IPS DF 4.7 (cell line): ENCODE data around the gene OSBPL5.
A peak's percentile ranks its signal among the peaks of the same experiment; 100 is the strongest.

Experiments used
- DNase-seq: peaks from one replicate; pipeline ENCODE4 v3.0.0-alpha.2; 2013; ENCODE audit warnings: low spot score; ENCODE audit errors: extremely low read depth

Gene OSBPL5

DNA sequence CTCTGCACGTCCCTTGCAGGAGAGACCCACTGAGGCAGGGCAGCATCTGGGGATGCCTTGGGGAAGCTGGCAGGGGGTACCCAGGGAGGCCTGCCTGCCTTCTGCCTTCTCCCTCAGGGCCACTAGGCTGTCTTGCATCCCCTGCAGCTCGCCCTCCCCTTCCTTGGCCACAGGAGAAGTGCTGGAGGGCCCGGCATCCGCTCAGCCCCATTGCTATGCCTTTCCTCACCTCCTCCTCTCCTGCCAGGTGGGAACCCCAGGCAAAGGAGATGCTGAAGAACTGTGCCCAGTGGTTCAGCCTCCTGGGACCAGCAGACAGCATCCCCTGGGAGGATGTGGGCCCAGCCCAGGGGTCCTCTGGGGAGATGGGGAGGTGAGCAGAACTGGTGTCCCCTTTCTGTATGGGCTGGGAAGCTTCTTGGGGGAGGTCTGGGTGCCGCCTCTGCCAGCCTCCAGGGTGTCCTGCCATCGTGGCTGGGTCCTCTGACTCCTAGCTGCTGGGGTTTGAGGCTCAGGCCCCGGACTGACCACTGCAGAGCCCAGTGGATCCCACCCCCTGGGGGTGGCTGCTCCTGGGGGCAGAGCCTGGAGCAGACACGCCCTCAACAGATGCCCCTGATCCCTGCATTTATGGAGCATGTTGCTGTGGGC lies 32.9 kb upstream of the OSBPL5 start:
- DNase-seq: no peak

DNA sequence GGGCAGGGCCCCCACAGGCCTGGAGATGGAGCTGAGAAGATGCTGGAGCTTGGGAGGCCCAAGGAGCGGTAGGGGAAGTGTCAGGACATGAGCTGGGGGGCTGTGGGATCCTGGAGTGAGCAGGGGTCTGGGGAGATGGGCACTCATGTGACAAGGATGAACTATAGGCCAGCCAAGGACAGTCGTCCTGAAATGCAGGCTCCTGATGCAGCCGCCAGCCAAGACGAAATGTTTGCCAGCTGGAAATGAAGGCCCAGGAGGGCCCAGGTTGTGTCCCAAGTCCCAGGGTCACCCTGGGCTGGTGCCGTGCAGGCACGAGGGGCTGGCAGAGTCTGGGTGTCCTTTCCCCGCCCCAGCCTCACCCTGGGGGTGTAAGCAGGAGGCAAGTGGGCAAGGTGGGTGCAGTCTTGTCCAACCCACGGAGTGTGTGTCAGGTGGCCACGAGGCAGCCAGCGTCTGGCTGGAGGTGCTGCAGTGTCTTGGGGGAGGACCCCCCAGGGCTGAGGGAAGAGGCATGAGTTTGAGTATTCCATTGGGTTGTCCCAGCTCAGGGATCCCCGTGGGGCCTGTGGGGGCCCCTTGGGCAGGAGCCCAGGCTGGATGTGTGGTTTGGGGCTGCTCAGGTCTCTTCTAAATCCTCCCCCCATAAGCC lies 32.1 kb upstream of the OSBPL5 start:
- no peak for DNase-seq

DNA sequence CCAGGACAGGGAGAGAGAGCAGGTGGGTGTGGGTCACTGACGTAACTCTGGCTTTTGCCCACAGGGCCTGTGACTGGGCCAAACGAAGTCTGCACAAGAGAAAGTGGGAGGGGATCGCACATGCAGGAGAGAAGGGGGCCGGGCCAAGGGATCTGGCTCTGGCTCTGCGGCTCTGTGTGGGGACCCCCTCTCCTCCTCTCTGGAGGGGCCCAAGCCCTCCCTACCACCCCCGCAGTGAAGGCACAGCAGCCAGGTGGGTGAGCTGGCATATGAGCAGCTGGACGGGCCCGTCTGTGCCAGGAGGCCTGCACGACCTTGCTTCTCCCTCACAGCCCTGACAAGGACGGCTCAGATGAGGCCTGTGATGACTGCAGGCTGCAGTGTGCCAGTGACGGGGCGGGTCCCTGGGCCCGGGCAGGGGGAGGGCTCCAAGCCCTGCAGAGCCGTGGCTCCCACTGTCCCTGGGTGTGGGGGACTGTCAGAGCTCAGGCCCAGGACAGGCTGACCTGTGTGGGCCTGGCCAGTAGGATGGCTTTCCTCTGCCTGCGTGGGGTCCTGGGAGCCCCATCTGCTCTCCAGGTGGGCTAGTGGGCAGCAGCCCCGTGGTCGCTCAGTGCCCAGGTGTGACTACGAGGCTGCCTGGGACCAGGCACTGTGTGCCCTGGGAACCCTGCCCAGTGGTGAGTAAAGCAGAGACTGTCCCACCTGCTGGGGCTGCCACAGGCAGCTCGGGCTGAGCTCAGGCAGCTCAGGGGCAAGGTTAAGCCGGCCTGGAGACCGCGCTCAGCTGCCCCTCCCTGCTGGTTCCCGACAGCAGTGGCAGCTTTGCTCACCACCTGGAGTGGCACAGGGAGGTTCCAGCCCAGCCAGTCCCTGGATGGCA lies 31.3 kb upstream of the OSBPL5 start:
- DNase-seq: no peak

DNA sequence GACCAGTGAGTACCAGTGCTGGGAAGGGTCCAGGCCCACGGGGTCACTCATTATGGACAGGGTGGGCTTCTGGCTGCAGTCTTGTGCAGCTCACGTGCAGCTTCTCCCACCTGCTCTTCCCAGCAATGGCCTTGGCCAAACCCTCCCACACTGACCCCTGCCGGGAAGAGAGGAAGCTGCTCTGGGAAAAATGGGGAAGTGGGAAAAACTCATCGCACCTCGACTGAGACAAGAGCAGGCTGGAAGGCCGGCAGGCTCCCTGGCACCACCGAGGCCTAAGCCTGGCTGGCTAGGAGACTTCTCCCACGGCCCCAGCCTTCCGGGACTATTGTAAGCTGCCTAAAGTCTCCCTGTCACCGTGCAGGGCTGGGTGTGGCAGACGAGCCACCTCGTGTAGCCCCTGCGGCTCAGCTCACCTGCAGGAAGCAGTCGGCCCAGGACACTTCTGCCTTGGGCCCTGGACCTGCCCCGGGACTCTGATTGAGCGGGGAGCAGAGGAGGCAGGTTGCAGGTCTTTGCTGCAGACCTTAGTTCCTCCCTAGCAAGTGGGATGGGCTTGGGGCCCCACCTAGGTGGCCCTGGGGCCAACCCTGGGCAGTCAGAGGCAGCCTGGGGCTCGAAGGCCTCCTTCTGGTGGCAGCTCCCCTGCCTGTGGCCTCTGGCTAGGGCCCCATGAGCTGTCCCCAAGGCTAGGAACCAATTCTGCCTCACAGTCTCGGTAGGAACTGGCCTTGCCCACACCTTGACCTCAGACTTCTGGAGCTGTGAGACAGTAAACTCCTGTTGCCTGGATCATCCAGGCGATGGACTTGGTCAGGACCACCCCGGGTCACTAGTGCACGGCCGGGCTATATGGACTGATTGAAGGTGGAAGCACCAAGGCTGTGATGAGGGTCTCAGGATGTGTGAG lies 30.4 kb upstream of the OSBPL5 start:
- no peak for DNase-seq

DNA sequence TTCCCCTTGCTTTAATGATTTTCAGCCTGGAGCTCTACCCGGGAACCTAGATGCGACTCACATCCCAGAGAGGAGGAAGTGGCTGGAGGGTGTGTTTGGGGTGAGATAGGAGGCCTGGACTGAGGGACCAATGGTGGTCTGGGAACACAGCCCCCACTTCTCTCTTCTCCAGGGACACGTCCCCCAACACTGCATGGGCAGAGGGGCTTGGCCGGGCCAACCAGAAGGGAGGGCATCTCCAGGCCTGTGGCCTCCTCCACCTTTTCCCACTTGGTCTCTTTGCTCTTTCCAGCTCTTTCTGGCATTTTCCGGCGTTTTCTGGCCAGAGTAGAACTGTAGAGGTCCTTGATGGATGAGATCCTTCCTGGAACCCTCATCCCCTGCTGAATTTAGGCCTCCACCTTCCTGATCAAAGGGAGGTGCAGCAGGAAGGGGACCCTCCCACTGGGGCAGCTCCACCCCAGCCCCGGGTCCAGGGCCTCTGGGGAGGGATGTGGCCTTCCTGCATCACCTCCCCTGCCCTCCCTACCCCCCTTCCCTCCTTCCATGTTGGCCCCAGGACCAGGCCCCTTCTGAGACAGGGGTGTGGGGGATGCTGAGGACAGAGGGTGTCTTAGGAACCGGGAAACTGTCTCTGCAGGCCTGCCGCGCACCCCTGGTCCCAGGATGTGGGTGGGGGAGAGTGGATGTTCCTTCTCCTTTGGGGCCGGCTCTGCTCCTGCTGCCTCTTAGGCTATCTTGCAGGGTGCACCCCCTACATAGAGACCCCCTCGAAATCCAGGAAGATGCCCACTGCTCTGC lies 29.1 kb upstream of the OSBPL5 start:
- DNase-seq: no peak

DNA sequence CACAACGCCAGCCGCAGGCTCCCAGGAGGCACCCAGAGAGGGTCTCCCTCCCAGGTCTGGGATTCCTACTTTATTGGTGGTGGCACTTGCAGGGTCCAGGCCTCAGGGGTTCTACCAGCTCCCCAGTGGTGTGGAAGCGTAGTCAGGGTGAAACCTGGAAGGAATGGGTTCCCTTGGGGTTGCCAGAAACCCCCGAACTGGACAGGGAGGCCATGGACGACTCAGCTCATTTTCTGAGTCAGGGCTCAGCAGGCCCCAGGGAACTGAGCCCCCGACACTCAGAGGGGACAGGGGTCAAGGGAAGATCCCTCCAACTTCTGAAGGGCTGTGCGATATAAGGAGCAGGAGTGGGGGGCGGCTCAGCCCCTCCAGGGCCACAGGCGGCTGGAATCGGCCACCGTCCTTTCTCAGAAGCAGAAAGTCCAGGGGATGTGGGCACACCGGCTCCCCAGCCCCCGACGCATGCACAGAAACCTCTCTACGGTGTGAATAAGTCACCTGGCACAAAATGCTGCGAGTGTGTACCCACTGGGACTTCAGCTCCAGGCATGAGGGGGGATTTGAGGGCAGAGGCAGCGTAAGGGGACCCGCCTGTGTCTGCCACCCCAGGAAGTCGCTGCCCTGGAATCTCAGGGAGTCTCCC lies 28.4 kb upstream of the OSBPL5 start:
- no peak for DNase-seq

DNA sequence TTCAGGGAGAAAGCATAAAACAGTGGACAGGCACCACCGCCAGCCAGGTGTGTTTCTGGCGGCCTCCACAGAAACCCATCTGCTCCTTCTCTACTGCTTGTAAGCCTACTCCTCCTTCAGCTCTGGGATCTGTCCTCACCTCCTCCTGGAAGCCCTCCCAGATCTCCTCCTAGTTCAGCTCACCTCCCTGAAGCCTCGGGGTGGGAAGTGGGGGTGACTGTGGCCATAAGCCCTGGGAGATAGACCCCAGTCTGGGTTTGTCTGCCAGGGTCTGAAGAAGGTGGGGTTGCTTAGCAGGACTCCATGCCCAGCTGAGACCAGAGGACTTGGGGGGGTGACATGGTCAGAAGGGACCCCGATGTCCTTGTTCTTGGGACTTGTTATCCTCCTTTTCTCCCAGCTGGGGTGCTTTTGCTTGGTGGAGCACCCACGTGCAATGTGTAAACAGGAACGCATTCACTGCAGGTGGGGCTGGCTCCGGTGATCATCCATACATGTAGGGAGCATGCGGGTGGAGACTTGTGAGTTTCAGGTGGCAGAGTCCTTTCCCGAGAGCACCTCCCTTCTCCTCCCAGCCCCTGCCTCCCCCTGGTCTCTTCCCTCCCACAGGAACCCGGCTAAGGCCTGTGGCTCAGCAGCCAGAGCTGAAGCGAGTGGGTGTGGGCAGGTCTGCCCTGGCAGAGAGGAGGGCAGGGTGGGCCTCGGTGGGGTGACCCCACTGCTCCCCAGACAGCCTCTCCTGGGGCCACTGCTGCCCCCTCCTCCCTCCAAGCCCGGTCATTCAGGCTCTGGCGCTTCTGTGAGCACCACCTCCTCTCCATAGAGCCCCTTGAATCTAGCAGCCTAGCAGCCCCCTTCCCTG lies 27.6 kb upstream of the OSBPL5 start:
- DNase-seq: no peak

DNA sequence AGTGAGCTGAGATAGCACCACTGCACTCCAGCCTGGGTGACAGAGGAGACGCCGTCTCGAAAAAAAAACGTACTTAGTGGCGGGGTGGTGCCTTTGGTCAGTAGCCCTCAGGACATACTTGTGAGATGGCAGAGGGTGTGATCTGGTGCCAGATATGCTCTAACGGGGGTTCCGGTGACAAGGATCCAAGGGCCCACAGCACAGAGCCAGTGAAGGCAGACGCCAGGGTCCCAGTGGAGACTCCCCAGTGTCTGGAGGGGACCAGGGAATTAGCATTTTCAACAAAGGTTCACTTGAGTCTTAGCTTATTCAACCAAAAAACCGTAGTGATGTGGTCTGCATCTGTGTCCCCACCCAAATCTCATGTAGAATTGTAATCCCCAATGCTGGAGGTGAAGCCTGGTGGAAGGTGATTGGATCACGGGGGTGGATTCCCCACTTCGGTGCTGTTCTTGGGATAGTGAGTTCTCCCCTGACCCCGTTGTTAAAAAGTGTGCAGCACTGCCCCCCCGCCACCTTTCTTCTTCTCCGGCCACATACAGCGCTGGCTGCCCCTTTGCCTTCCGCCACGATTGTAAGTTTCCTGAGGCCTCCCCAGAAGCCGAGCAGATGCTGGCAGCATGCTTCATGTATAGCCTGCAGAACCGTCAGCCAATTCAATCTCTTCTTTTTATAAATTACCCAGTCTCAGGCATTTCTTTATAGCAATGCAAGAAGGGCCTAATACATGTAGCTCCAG lies 26.6 kb upstream of the OSBPL5 start:
- no peak for DNase-seq

DNA sequence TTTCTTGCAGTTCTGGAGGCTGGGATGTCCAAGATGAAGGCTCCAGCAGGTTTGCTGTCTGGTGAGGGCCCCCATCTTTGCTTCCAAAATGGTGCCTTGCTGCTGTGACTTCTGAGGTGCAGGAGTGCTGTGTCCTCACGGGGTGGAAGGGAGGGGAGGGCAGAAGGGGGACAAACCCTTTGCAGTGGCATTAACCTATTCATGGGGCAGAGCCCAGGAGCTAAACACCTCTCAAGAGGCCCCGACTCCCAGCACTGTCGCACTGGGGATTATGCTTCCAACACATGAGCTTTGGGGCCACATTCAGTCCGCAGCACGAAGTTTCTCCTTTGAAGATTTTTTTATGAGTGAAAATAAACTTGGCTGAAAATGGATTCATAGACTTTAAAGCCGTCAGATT lies 25.5 kb upstream of the OSBPL5 start:
- DNase-seq: no peak

DNA sequence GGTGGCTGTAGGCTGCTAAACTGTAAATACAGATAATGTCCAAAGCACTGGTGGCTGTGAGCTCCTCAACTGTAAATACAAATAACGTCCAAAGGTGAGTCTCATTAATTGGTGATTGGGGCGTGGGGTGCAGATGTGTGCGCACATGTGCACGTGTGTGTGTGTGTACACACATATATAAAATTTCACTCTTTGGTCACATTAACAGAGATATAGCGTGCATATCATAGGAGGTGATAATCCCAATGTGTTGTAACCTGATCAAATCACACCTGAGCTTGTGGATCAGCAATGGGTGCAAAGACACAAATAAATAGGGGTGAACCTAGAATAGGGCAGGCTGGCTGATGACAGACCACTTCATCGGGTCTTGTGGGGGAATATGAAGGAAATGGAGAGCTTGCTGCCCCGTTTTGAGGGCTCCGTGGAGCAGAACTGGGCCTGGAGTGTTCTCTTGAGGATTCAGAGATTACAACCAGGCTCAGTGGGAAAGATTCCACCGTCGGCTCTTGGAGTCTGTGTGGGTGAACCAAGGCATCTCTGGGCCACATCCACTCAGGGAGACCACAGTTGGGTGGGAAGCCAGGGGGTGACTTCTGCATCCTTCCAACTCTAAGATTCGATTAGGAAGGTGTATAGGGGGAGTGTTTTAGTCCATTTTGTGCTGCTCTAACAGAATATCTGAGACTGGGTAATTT lies 24.9 kb upstream of the OSBPL5 start:
- DNase-seq: no peak

DNA sequence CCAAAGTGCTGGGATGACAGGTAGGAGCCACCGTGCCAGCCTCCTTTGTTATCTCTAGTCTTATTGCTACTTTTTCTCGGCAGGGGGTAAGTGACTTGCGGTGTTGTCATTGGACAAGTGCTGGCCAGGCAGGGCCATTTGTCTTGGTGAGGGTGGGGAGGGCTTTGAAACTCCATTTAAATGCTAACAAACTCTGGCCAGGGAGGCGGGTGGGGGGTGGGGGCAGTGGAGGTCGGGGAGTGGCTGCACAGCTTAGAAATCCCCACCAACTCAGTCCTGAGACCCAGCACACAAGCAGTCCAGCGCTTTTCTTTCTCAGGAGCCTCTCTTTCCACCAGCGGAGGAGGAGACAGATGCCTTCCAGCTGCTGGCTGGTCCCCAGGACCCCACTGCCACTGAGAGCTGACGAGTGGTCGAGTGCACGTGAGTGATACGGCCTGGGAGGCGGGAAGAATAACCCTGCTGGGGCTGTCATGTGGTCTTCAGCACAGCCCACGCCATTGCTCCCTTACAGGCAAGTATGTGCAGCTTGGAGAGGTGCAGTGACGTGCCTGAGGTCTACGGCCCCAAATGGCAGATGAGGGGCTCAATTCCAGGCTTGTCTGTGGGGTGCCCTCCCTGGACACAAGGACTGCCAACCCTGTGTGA lies 24.2 kb upstream of the OSBPL5 start:
- DNase-seq: peak; percentile 60

DNA sequence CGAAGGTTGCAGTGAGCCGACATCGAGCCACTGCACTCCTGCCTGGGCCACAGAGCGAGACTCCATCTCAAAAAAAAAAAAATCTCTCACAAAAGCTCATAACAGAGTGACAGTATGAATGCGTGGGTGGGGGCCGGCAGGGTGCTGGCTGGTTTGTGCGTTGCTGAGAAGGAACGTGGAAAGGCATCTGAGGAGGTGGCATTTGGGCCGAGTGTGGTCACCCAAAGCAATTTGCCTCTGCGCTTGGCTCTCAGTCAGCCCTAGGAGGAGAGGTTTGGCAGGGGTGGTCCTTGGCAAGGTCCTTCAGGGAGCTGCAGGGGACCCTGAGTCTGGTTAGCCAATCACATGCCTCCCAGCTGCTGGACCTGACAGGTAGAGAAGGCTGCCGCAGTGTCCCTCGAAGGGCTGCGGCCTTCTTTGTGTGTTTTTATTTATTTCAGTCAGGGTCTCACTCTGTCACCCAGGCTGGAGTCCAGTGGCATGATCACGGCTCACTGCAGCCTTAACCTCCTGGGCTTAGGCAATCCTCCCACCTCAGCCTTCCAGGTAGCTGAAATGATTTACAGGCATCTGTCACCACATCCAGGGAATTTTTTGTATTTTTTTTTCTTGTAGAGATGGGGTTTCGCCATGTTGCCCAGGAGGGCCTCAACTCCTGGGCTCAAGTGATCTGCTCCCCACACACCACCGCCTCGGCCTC lies 23.5 kb upstream of the OSBPL5 start:
- DNase-seq: no peak

DNA sequence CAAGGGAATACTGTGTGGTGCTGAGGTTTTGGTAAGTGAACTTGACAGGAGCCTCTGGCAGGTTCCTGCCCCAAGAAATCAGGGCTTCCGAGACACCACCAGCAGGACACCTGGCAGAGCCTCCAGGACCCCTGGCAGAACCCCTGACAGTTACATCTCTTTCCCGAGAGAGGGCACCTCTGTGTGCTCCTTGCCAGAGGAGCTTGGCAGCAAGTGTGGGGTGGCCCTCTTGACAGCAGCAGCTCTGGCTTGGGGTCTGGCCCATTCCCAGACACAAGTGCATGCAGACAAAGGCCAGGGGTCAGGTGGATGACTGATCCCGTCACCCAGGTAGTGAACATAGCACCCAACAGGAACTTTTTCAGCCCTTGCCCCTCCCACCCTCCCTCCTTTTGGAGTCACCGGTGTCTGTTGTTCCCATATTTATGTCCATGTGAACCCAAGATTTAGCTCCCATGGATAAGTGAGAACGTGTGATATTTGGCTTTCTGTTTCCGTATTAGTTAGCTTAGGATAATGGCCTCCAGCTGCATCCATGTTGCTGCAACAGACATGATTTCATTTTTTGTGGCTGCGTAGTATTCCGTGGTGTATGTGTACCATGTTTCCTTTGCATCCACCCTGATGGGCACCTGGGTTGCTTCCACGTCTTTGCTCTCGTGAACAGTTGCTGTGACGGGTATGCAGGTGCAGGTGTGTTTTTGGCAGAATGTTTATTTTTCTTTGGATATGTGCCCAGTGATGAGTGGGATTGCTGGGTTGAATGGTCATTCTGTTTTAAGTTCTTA lies 21.2 kb upstream of the OSBPL5 start:
- DNase-seq: no peak

DNA sequence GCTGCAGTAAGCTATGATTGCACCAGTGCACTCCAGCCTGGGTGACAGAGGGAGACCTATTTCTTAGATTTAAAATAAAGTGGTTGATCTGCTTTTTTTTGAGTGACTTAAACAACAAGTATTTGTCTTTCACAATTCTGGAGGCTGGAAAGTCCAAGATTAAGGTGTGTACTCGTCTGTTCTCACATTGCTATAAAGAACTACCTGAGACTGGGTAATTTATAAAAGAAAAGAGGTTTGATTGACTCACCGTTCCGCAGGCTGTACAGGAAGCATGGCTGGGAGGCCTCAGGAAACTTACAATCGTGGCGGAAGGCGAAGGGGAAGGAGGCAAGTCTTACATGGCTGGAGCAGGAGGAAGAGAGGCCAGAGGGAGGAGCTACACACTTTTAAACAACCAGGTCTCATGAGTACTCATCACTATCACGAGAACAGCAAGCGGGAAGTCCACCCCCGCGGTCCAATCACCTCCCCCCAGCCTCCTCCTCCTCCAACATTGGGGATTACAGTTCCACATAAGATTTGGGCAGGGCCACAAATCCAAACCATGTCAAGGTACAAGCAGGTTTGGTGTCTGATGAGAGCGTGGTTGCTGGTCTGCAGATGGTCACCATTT lies 19.7 kb upstream of the OSBPL5 start:
- no peak for DNase-seq

DNA sequence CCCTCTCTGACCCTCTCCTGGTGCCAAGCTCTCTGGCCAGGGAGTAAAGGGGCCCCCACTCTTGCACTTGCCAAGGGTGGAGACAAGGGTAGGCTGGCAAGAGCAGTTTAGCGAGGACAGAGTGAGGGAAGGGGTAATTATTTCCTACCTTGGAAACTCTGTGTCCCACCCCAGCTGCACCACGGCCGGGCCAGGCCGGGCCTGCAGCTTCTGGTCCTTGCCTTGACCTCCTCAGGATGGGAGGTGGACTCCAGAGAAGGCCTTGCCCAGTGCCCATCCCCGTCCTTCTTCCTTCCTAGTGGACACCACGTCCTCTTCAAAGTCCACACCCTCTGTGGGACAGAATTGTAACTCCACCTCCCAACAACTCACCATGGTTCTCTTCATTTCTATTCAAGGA lies 18.4 kb upstream of the OSBPL5 start:
- no peak for DNase-seq
